ENCODE measurements around the gene FAH.
A peak's percentile ranks its signal among the peaks of the same experiment; 100 is the strongest.
"Not testable (repeated sequence)": the region's sequence is repeated elsewhere in the genome, so short reads cannot be mapped to it uniquely, and the experiment has no call there.

Gene FAH

GRCh38 chr15:80152180-80152895, 461 bp upstream of the FAH start:
- DNase-seq, result peak; percentile 95

GRCh38 chr15:80153900-80154299, 1.1 kb downstream of the FAH start:
- no peak for DNase-seq

- no peak for DNase-seq
Measured at GRCh38 chr15:80154336-80154735, 1.5 kb downstream of the FAH start.

- DNase-seq, result no peak
Measured at GRCh38 chr15:80155001-80155377, 2.2 kb downstream of the FAH start.

- DNase-seq, result not testable (repeated sequence)
Measured at GRCh38 chr15:80155378-80156175, 2.8 kb downstream of the FAH start.

- DNase-seq, result no peak
Measured at GRCh38 chr15:80156176-80156720, 3.4 kb downstream of the FAH start.

- DNase-seq, result no peak
Measured at GRCh38 chr15:80157215-80157614, 4.4 kb downstream of the FAH start.

- no peak for DNase-seq
Measured at GRCh38 chr15:80159301-80159700, 6.5 kb downstream of the FAH start.

- no peak for DNase-seq
Measured at GRCh38 chr15:80159811-80160569, 7.2 kb downstream of the FAH start.

- no peak for DNase-seq
Measured at GRCh38 chr15:80160570-80161156, 7.9 kb downstream of the FAH start.

- no peak for DNase-seq
Measured at GRCh38 chr15:80161468-80162016, 8.7 kb downstream of the FAH start.

- no peak for DNase-seq
Measured at GRCh38 chr15:80162059-80162554, 9.3 kb downstream of the FAH start.

GRCh38 chr15:80163217-80163616, 10.4 kb downstream of the FAH start:
- no peak for DNase-seq

- DNase-seq, result no peak
Measured at GRCh38 chr15:80163897-80164296, 11.1 kb downstream of the FAH start.

- DNase-seq, result no peak
Measured at GRCh38 chr15:80167936-80168335, 15.1 kb downstream of the FAH start.

- DNase-seq, result no peak
Measured at GRCh38 chr15:80168421-80168820, 15.6 kb downstream of the FAH start.

- DNase-seq, result no peak
Measured at GRCh38 chr15:80169768-80170357, 17.1 kb downstream of the FAH start.

GRCh38 chr15:80170596-80170995, 17.8 kb downstream of the FAH start:
- no peak for DNase-seq

- no peak for DNase-seq
Measured at GRCh38 chr15:80171787-80172186, 19.0 kb downstream of the FAH start.

- DNase-seq, result no peak
Measured at GRCh38 chr15:80172401-80172800, 19.6 kb downstream of the FAH start.

GRCh38 chr15:80173022-80173759, 20.4 kb downstream of the FAH start:
- DNase-seq, result peak; percentile 86

Data from activated effector memory CD4-positive, alpha-beta T cell treated with anti-CD3 and anti-CD28 coated beads, Interleukin-2, amount 50 U/mL, for 16 hours (primary cell).